ENCODE data around the gene RNF220.
A peak's percentile ranks its signal among the peaks of the same experiment; 100 is the strongest.
"Not testable (repeated sequence)": the region's sequence is repeated elsewhere in the genome, so short reads cannot be mapped to it uniquely, and the experiment has no call there.

The RNF220 gene

GRCh38 chr1:44664730-44665370 lies 259.8 kb downstream of the RNF220 start:
- Mint-ChIP-seq H3K4me1 (ENCODE audit: low read depth) (peaks cover 19% of the 10 kb centered on the region), H3K36me3 (no peaks in the 10 kb centered on the region), H3K27ac (peak overlapping the region; percentile 64), H3K4me3 (peak overlapping the region; percentile 52), H3K27me3 (no peaks in the 10 kb centered on the region), H3K9me3 (ENCODE audit: low read depth) (no peaks in the 10 kb centered on the region)

GRCh38 chr1:44666719-44667118 lies 261.7 kb downstream of the RNF220 start:
- H3K27me3 Mint-ChIP-seq; H3K27ac Mint-ChIP-seq; H3K9me3 Mint-ChIP-seq (ENCODE audit: low read depth); H3K36me3 Mint-ChIP-seq; H3K4me3 Mint-ChIP-seq: not testable (repeated sequence)
- peaks cover 19% of the 10 kb centered on the region for H3K4me1 Mint-ChIP-seq (ENCODE audit: low read depth)

DNA sequence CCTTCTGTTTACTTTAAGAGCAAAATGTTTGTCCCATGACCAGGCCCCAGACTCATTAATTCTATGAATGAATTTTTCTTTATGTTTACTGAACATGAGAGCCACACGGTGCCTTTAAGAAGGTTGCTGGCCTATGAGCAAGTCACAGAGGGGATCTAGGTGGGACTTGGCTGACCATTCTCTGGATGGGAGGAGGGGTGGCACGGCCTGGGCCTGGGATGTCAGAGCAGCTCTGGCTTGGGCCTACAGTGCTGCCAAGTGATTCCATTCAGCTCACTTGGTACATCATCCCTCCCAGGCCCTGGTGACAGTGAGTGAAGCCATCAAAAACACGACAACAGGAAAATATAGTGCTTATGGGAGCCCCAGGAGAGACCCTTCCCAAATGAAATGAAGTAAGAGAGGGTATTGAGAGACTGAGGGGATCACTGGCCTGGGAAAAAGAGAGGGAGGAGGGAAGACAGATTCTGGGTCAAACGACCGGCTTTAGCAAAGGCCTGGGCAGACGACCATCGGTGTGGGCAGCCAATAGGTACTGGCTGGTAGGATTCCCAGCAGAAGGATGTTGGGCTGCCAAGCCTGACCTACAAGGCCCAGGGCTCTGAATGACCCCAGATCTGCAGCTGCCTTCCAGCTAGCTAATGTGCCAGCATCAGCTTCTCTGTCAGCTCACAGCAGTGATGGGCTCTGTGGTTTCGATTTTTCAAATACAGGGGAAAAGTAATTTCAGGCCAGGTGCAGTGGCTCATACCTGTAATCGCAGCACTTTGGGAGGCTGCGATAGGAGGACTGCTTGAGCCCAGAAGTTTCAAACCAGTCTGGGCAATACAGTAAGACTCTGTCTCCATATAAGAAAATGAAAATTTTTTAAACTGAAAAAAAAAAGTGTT lies 265.9 kb downstream of the RNF220 start:
- Mint-ChIP-seq H3K27ac (no peak overlapping the region), H3K27me3 (no peaks in the 10 kb centered on the region), H3K9me3 (ENCODE audit: low read depth) (no peaks in the 10 kb centered on the region), H3K4me3 (no peak overlapping the region), H3K36me3 (no peaks in the 10 kb centered on the region), H3K4me1 (ENCODE audit: low read depth) (peaks cover 25% of the 10 kb centered on the region)

GRCh38 chr1:44672254-44672955 lies 267.4 kb downstream of the RNF220 start:
- Mint-ChIP-seq H3K36me3 (no peaks in the 10 kb centered on the region), H3K4me1 (ENCODE audit: low read depth) (peaks cover 24% of the 10 kb centered on the region), H3K27ac (no peak overlapping the region), H3K27me3 (no peaks in the 10 kb centered on the region), H3K4me3 (no peak overlapping the region), H3K9me3 (ENCODE audit: low read depth) (no peaks in the 10 kb centered on the region)

- Mint-ChIP-seq H3K27me3 (no peaks in the 10 kb centered on the region), H3K27ac (peak overlapping the region; percentile 38), H3K4me1 (ENCODE audit: low read depth) (peaks cover 24% of the 10 kb centered on the region), H3K36me3 (no peaks in the 10 kb centered on the region), H3K4me3 (peak overlapping the region; percentile 86), H3K9me3 (ENCODE audit: low read depth) (no peaks in the 10 kb centered on the region)
Observed at GRCh38 chr1:44672961-44673674, 268.1 kb downstream of the RNF220 start.

DNA sequence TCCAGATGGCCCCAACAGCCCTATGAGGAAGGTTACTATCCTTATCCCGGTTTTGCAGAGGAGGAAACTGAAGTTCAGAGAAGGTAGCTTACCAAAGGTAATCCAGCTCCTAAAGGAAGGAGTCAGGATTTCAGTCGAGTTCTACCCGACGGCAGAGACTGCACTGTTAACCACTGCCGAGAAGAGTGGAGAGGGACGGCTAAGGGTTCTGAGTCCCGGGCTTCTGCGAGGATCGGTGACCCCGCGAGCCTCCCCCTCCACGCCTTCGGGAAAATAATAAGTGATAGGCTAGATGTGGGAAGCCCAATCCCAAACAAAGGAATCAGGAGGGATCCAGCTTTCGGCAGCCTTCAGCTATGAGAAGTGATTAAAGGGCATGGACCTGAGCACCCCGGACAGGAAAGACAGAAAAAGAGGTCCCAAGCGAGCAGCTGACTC lies 268.6 kb downstream of the RNF220 start:
- H3K4me1 Mint-ChIP-seq (ENCODE audit: low read depth), result peaks cover 24% of the 10 kb centered on the region
- peak overlapping the region; percentile 38 for H3K27ac Mint-ChIP-seq
- no peaks in the 10 kb centered on the region for H3K36me3 Mint-ChIP-seq
- peak overlapping the region; percentile 86 for H3K4me3 Mint-ChIP-seq
- H3K9me3 Mint-ChIP-seq (ENCODE audit: low read depth), result no peaks in the 10 kb centered on the region
- no peaks in the 10 kb centered on the region for H3K27me3 Mint-ChIP-seq

- H3K9me3 Mint-ChIP-seq (ENCODE audit: low read depth), result no peaks in the 10 kb centered on the region
- H3K4me3 Mint-ChIP-seq, result peak within 1 kb of the TSS; percentile 86
- no peaks in the 10 kb centered on the region for H3K27me3 Mint-ChIP-seq
- peak within 1 kb of the TSS; percentile 65 for H3K27ac Mint-ChIP-seq
- no peaks in the 10 kb centered on the region for H3K36me3 Mint-ChIP-seq
- peaks cover 24% of the 10 kb centered on the region for H3K4me1 Mint-ChIP-seq (ENCODE audit: low read depth)
Observed at GRCh38 chr1:44674113-44675000, 269.3 kb downstream of the RNF220 start, which contains the start of the genes ARMH1 and TMEM53. ARMH1 (plus strand) TSS chr1:44674714; CDS start chr1:44689698, 14,984 bp downstream. TMEM53 (minus strand) TSS chr1:44674481; CDS start chr1:44674391, 90 bp downstream.

- H3K27ac Mint-ChIP-seq, result no peak overlapping the region
- no peaks in the 10 kb centered on the region for H3K27me3 Mint-ChIP-seq
- H3K4me1 Mint-ChIP-seq (ENCODE audit: low read depth), result peaks cover 24% of the 10 kb centered on the region
- H3K4me3 Mint-ChIP-seq, result peak overlapping the region; percentile 86
- H3K9me3 Mint-ChIP-seq (ENCODE audit: low read depth), result no peaks in the 10 kb centered on the region
- no peaks in the 10 kb centered on the region for H3K36me3 Mint-ChIP-seq
Observed at GRCh38 chr1:44675186-44675585, 270.1 kb downstream of the RNF220 start.

- Mint-ChIP-seq H3K27me3 (no peaks in the 10 kb centered on the region), H3K36me3 (no peaks in the 10 kb centered on the region), H3K4me1 (ENCODE audit: low read depth) (peaks cover 24% of the 10 kb centered on the region), H3K4me3 (no peak overlapping the region), H3K27ac (no peak overlapping the region), H3K9me3 (ENCODE audit: low read depth) (no peaks in the 10 kb centered on the region)
Observed at GRCh38 chr1:44676484-44677200, 271.6 kb downstream of the RNF220 start.

DNA sequence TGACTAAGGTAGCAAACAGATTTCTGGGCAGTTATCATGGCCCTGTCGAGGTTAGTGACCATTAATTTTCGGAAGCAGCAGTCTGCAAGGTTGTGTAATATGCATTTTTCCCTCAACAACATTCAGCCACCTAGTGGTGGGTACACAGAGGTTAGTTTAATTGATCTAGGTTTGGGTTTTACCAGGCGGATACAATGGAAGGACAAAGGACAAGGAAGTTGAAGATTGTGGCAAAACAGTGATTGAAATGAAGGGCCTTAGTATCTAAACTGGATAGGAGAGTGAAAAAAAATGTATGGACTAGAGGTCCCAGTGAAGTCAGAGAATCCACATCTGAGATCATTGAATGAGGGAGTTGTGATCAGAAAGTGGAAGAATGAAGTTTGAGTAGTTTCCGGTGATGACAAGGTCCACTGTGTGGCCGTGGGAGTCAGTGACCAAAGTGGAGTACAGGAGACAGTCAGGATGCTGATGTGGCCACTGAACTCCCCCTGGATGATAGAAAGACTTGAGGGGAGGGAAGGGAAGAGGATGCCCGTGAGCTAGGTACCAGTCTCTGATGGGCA lies 272.2 kb downstream of the RNF220 start:
- Mint-ChIP-seq H3K27ac (no peak overlapping the region), H3K36me3 (no peaks in the 10 kb centered on the region), H3K9me3 (ENCODE audit: low read depth) (no peaks in the 10 kb centered on the region), H3K4me3 (no peak overlapping the region), H3K27me3 (no peaks in the 10 kb centered on the region), H3K4me1 (ENCODE audit: low read depth) (peaks cover 19% of the 10 kb centered on the region)

- H3K4me3 Mint-ChIP-seq, result no peak overlapping the region
- H3K27me3 Mint-ChIP-seq, result no peaks in the 10 kb centered on the region
- H3K4me1 Mint-ChIP-seq (ENCODE audit: low read depth), result peaks cover 17% of the 10 kb centered on the region
- H3K9me3 Mint-ChIP-seq (ENCODE audit: low read depth), result no peaks in the 10 kb centered on the region
- no peak overlapping the region for H3K27ac Mint-ChIP-seq
- H3K36me3 Mint-ChIP-seq, result no peaks in the 10 kb centered on the region
Observed at GRCh38 chr1:44678120-44678519, 273.1 kb downstream of the RNF220 start.

DNA sequence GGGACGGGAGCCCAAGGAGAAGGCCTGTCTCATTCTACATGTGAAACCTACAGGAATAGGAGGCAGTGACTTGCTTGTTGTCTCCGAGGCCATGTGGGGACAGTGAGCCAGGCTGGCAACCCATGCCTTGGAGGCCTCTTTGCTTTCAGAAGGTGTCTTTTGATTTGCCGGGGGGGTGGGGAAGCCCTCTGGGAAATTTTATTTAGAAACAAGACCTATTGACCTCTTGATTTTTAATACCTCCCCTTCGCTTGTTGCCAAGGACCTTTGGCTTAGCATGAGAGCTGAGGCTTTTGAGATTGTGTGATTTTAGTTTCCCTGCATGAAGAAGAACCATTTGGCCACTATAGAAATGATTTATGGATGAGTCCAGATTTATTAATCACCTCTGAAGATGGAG lies 273.6 kb downstream of the RNF220 start:
- Mint-ChIP-seq H3K27me3 (no peaks in the 10 kb centered on the region), H3K4me3 (no peak overlapping the region), H3K9me3 (ENCODE audit: low read depth) (no peaks in the 10 kb centered on the region), H3K36me3 (no peaks in the 10 kb centered on the region), H3K27ac (no peak overlapping the region), H3K4me1 (ENCODE audit: low read depth) (peaks cover 12% of the 10 kb centered on the region)

DNA sequence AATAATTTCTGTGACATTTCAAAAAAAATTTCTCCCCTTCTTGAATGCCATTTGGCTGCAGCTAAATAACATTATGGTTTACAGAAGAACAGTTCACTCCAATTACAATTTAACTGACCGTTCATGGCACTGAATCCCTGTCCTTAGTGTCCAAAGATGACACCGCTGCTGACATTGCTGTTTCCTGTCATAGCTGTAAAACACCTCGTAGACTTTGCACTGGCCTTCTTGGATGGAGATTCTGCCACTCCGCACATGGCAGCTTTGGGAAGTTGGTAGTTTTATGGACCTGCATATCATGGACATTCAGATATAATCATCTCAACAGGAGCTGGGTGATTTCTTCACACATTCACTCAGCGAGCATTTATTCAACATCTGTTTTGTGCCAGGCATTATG lies 274.4 kb downstream of the RNF220 start:
- Mint-ChIP-seq H3K27me3 (no peaks in the 10 kb centered on the region), H3K27ac (no peak overlapping the region), H3K4me3 (no peak overlapping the region), H3K9me3 (ENCODE audit: low read depth) (no peaks in the 10 kb centered on the region), H3K36me3 (no peaks in the 10 kb centered on the region), H3K4me1 (ENCODE audit: low read depth) (peaks cover 7% of the 10 kb centered on the region)
